Fibroblast of skin of left quadriceps (primary cell): ENCODE data around the gene NOL4L.

Experiments used
- DNase-seq, 2 experiments: peaks; one replicate each; pipeline ENCODE4 v3.0.0-alpha.2; 2013; ENCODE audit warnings: low read depth in 2 of 2

Gene NOL4L

GRCh38 chr20:32576560-32576959 lies 8.6 kb downstream of the NOL4L start:
- DNase-seq: no peak

GRCh38 chr20:32575805-32576204 lies 9.3 kb downstream of the NOL4L start:
- DNase-seq: no peak

- DNase-seq: no peak
Measured at GRCh38 chr20:32575227-32575581, 9.9 kb downstream of the NOL4L start.

- peak; percentile 73 to 76 for DNase-seq
Measured at GRCh38 chr20:32574296-32575226, 10.6 kb downstream of the NOL4L start.

- no peak for DNase-seq
Measured at GRCh38 chr20:32573167-32573851, 11.8 kb downstream of the NOL4L start.

- DNase-seq: no peak
Measured at GRCh38 chr20:32572271-32572968, 12.7 kb downstream of the NOL4L start.

GRCh38 chr20:32571566-32571965 lies 13.6 kb downstream of the NOL4L start:
- DNase-seq: no peak

GRCh38 chr20:32570401-32571190 lies 14.5 kb downstream of the NOL4L start:
- DNase-seq: no peak

GRCh38 chr20:32569380-32570305 lies 15.5 kb downstream of the NOL4L start:
- no peak for DNase-seq

- DNase-seq: no peak
Measured at GRCh38 chr20:32569018-32569379, 16.1 kb downstream of the NOL4L start.

GRCh38 chr20:32567384-32568178 lies 17.6 kb downstream of the NOL4L start:
- no peak for DNase-seq

GRCh38 chr20:32566379-32567374 lies 18.5 kb downstream of the NOL4L start:
- no peak for DNase-seq

- no peak for DNase-seq
Measured at GRCh38 chr20:32565735-32566032, 19.4 kb downstream of the NOL4L start.

GRCh38 chr20:32564921-32565734 lies 20.0 kb downstream of the NOL4L start:
- no peak for DNase-seq

- DNase-seq: no peak
Measured at GRCh38 chr20:32564440-32564839, 20.7 kb downstream of the NOL4L start.

GRCh38 chr20:32563311-32564272 lies 21.5 kb downstream of the NOL4L start:
- no peak for DNase-seq

GRCh38 chr20:32562495-32562911 lies 22.6 kb downstream of the NOL4L start:
- DNase-seq: no peak
